Neural crest cell (in vitro differentiated cells): ENCODE results near the gene ETV6. TPM values are rescaled to one million over a fixed set of nuclear protein-coding genes. Genes with fewer than 3 reads are reported as not detected.

Experiments
- DNase-seq: peaks from one replicate; pipeline ENCODE4 v3.0.0; 2021; ENCODE audit warnings: low read depth, mixed read lengths, low spot score
- H3K27ac Mint-ChIP-seq: one replicate; pipeline ENCODE4 v1.8.0; 2021; ENCODE audit warnings: mild to moderate bottlenecking, mixed read lengths; ENCODE audit not compliant: unreplicated experiment
- H3K27me3 Mint-ChIP-seq: 2 replicates; pipeline ENCODE4 v1.8.0; 2021; ENCODE audit warnings: low read depth, mild to moderate bottlenecking, mixed read lengths
- H3K36me3 Mint-ChIP-seq: 2 replicates; pipeline ENCODE4 v1.8.0; 2021; ENCODE audit warnings: low read depth, mild to moderate bottlenecking, mixed read lengths
- H3K4me1 Mint-ChIP-seq: 2 replicates; pipeline ENCODE4 v1.8.0; 2021; ENCODE audit warnings: mixed read lengths
- H3K4me3 Mint-ChIP-seq: one replicate; pipeline ENCODE4 v1.8.0; 2021; ENCODE audit warnings: mild to moderate bottlenecking, mixed read lengths
- H3K9me3 Mint-ChIP-seq: 2 replicates; pipeline ENCODE4 v1.8.0; 2021; ENCODE audit warnings: mixed read lengths
- total RNA-seq: library from RNA; stranded (reverse); gene quantifications from 2 replicates; pipeline ENCODE4 v1.2.1, GENCODE V29; 2021
- TF ChIP-seq, protein P1 (sequence below): fragments of 200-600 bp; sonication (generic); conservative IDR thresholded peaks from 2 replicates; pipeline ENCODE4 v1.5.0; 2021; ENCODE audit warnings: antibody characterized with exemption, mild to moderate bottlenecking

ETV6 gene
- total RNA-seq, 1 donor from 2014 or later = 18.7 TPM

DNA sequence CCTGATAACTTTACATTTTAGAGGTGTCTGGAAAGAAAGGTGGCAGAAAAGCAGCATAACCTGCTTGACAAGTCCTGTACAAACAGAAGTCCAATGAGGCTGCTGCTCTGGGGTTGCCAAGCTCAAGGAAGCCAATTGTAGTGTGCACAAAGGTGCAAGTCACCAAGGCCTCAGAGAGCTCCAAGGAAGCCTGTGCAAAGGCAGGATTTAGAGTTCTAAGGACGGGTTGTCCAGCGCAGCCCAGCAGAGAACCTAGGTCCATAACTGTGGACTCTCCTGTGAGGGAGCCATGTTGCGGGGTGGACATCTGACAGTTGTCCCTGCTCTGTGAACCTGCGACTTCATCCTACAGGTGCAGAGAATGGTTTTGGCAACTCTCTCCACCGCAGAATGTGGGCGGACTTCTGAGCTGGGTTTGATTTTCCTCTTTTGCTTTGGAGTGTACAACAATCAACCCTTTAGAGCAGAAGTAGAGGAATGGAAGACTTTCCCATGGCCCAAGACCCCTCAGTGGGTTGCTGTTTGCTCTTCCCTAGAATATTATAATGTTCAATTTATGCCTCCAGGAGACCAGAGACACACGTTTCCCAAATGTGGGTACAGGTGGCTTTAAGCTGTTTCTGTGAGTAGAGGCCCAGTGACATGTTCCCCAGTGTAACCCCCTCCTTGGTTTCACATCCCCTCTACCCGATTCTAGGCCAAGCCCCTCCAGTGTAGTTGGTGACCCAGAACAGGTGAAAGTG is 81.0 kb downstream of the ETV6 start:
- peak overlapping the region; percentile 65 for H3K27ac Mint-ChIP-seq
- peaks cover 14% of the 10 kb centered on the region for H3K4me1 Mint-ChIP-seq
- no peak overlapping the region for H3K4me3 Mint-ChIP-seq
- H3K27me3 Mint-ChIP-seq = no peaks in the 10 kb centered on the region
- peaks cover 2% of the 10 kb centered on the region for H3K9me3 Mint-ChIP-seq
- DNase-seq = no peak
- no peaks in the 10 kb centered on the region for H3K36me3 Mint-ChIP-seq
- TF ChIP-seq, protein P1, sequence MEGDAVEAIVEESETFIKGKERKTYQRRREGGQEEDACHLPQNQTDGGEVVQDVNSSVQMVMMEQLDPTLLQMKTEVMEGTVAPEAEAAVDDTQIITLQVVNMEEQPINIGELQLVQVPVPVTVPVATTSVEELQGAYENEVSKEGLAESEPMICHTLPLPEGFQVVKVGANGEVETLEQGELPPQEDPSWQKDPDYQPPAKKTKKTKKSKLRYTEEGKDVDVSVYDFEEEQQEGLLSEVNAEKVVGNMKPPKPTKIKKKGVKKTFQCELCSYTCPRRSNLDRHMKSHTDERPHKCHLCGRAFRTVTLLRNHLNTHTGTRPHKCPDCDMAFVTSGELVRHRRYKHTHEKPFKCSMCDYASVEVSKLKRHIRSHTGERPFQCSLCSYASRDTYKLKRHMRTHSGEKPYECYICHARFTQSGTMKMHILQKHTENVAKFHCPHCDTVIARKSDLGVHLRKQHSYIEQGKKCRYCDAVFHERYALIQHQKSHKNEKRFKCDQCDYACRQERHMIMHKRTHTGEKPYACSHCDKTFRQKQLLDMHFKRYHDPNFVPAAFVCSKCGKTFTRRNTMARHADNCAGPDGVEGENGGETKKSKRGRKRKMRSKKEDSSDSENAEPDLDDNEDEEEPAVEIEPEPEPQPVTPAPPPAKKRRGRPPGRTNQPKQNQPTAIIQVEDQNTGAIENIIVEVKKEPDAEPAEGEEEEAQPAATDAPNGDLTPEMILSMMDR = no peak

DNA sequence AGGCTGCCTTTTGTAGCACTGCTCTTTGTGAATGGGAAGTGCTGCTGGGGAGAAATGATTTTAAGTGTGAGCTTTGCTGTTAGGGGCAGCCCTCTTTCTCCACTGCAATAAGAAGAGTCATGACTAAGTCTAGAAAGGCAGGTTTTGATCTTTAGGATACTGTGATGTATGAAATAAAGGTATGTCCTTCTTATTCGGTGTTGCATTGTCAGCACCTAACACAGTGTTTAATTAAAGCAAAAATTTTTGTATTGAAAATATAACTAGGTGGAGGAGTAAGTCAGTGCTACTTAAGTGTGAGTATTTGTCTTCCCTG is 81.5 kb downstream of the ETV6 start:
- H3K4me1 Mint-ChIP-seq = peaks cover 12% of the 10 kb centered on the region
- TF ChIP-seq, protein P1 = no peak
- H3K27ac Mint-ChIP-seq = no peak overlapping the region
- H3K4me3 Mint-ChIP-seq = no peak overlapping the region
- H3K36me3 Mint-ChIP-seq = no peaks in the 10 kb centered on the region
- peaks cover 2% of the 10 kb centered on the region for H3K9me3 Mint-ChIP-seq
- H3K27me3 Mint-ChIP-seq = no peaks in the 10 kb centered on the region
- no peak for DNase-seq

DNA sequence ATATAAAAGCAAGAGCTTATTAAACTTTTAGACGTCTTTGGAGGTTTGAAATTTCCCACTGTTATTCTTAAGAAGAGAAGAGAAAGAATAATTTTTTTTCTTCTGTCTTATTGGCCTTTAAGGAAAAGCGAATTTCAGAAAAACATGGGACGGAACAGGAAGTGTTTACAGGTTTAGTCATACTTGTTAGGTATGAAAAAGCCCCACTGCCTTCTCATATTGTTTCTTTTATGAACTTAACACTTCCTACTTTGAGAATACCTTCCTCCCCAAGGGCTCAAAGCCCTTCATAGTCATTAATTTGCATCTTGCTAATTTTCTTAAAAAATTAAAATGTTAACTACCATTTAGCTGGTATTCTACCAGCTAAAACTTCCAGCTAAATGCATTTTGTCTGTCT is 82.0 kb downstream of the ETV6 start:
- no peak for DNase-seq
- Mint-ChIP-seq H3K9me3 (peaks cover 2% of the 10 kb centered on the region), H3K36me3 (no peaks in the 10 kb centered on the region), H3K27me3 (no peaks in the 10 kb centered on the region), H3K4me3 (no peak overlapping the region), H3K4me1 (peaks cover 9% of the 10 kb centered on the region), H3K27ac (no peak overlapping the region)
- TF ChIP-seq, protein P1 = no peak

DNA sequence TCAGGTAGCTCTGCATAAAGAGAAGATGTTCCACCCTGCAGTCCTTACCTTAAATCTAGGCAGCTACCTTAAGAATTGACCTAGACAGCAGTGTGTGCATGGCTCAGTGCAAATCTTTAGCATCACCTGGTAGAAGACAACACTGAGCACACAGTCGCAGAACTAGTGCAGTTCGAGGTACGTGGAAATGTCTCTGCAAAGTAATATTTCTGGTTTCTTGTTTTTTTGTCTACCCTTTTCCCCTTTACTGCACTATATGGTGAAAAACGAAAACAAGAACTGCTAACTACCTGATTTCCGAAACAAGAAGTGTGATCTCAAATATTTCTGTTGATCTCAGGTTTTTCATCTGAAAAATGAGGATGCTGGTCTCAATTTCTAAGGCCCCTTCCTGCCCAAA is 82.5 kb downstream of the ETV6 start:
- H3K9me3 Mint-ChIP-seq = peaks cover 2% of the 10 kb centered on the region
- DNase-seq = no peak
- no peaks in the 10 kb centered on the region for H3K36me3 Mint-ChIP-seq
- H3K27me3 Mint-ChIP-seq = no peaks in the 10 kb centered on the region
- H3K4me1 Mint-ChIP-seq = peaks cover 5% of the 10 kb centered on the region
- H3K27ac Mint-ChIP-seq = no peak overlapping the region
- TF ChIP-seq, protein P1 = no peak
- no peak overlapping the region for H3K4me3 Mint-ChIP-seq

DNA sequence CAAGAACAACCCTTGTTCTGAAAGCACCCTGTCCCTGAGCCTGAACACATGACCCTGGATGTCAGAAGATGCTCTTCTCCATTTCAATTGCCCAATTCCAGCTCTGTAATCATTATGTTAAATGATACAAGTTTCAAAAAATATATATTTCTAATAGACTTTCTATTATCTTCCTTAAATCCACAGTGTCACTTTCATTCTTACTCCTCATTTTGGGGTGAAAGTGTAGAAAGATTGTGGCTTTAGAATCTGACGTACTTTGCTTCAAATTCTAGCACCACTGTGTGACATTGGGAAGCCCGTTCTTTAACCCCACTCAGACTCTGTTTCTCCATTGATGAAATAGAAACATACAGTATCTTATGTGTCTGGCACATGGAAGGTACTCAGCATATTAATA is 83.2 kb downstream of the ETV6 start:
- no peak for DNase-seq
- no peaks in the 10 kb centered on the region for H3K36me3 Mint-ChIP-seq
- H3K4me3 Mint-ChIP-seq = no peak overlapping the region
- peaks cover 2% of the 10 kb centered on the region for H3K9me3 Mint-ChIP-seq
- no peaks in the 10 kb centered on the region for H3K27me3 Mint-ChIP-seq
- H3K27ac Mint-ChIP-seq = peak overlapping the region; percentile 92
- no peaks in the 10 kb centered on the region for H3K4me1 Mint-ChIP-seq
- TF ChIP-seq, protein P1 = no peak
